GM18508 (cell line): ENCODE measurements around the gene PDZD2.

Source experiments
- ATAC-seq: cut with Tn5 transposase; IDR thresholded peaks from one replicate; pipeline ENCODE4 v1.9.1; 2021; ENCODE audit warnings: moderate number of reproducible peaks; ENCODE audit not compliant: insufficient read depth, unreplicated experiment

Gene PDZD2

GRCh38 chr5:31807789-31808540 is 169.0 kb downstream of the PDZD2 start:
- ATAC-seq: no peak

GRCh38 chr5:31809050-31809870 is 170.3 kb downstream of the PDZD2 start:
- no peak for ATAC-seq

- ATAC-seq: no peak
Measured at GRCh38 chr5:31811210-31811609, 172.3 kb downstream of the PDZD2 start.

- no peak for ATAC-seq
Measured at GRCh38 chr5:31815376-31815775, 176.4 kb downstream of the PDZD2 start.

GRCh38 chr5:31819926-31820516 is 181.1 kb downstream of the PDZD2 start:
- no peak for ATAC-seq

GRCh38 chr5:31823472-31823871 is 184.5 kb downstream of the PDZD2 start:
- ATAC-seq: no peak

GRCh38 chr5:31824869-31825517 is 186.1 kb downstream of the PDZD2 start:
- ATAC-seq: no peak

GRCh38 chr5:31825518-31826068 is 186.7 kb downstream of the PDZD2 start:
- no peak for ATAC-seq

GRCh38 chr5:31827867-31828266 is 188.9 kb downstream of the PDZD2 start:
- no peak for ATAC-seq

- no peak for ATAC-seq
Measured at GRCh38 chr5:31832966-31833365, 194.0 kb downstream of the PDZD2 start.

GRCh38 chr5:31833710-31834109 is 194.8 kb downstream of the PDZD2 start:
- no peak for ATAC-seq

GRCh38 chr5:31844622-31845345 is 205.9 kb downstream of the PDZD2 start:
- ATAC-seq: no peak

GRCh38 chr5:31845361-31845760 is 206.4 kb downstream of the PDZD2 start:
- no peak for ATAC-seq

GRCh38 chr5:31846934-31847333 is 208.0 kb downstream of the PDZD2 start:
- no peak for ATAC-seq

GRCh38 chr5:31847354-31847753 is 208.4 kb downstream of the PDZD2 start:
- ATAC-seq: no peak

GRCh38 chr5:31850981-31851689 is 212.2 kb downstream of the PDZD2 start:
- ATAC-seq: no peak

- no peak for ATAC-seq
Measured at GRCh38 chr5:31853398-31854135, 214.6 kb downstream of the PDZD2 start.
